ENCODE results near the gene LPAR2. TPM values are rescaled to one million over a fixed set of nuclear protein-coding genes. Genes with fewer than 3 reads are reported as not detected.
A peak's percentile ranks its signal among the peaks of the same experiment; 100 is the strongest.

The LPAR2 gene
- polyA plus RNA-seq, 3 donors: 1.9 to 108 (median 2.2) TPM

- Histone ChIP-seq H3K9ac (ENCODE audit: insufficient read depth, low read length, poor library complexity, severe bottlenecking) (no peak overlapping the region), H3K4me2 (replicated peaks; ENCODE audit: extremely low read depth, low read length, poor library complexity, severe bottlenecking) (no peak overlapping the region), H3K79me2 (ENCODE audit: insufficient read depth, low read length) (no peaks in the 10 kb centered on the region), H3K9me3 (replicated peaks in 1 of 2; ENCODE audit: control insufficient read depth in 1 of 2, insufficient read depth in 1 of 2, low read length in 2 of 2) (no peaks in the 10 kb centered on the region), H3K36me3 (replicated peaks in 1 of 2; ENCODE audit: control insufficient read depth in 1 of 2, insufficient read depth in 2 of 2, low read length in 2 of 2) (no peaks in the 10 kb centered on the region), H4K20me1 (ENCODE audit: insufficient read depth, low read length) (no peaks in the 10 kb centered on the region), H3K4me1 (ENCODE audit: control insufficient read depth in 1 of 2, insufficient read depth in 2 of 2, low read length in 2 of 2) (peaks cover 27 to 29% of the 10 kb centered on the region in 2 donors), H3K27me3 (ENCODE audit: control insufficient read depth in 2 of 2, insufficient read depth in 2 of 2, low read length in 2 of 2) (no peaks in the 10 kb centered on the region), H2AFZ (ENCODE audit: insufficient read depth, low read depth, low read length, poor library complexity, severe bottlenecking) (no peak overlapping the region), H3K27ac (ENCODE audit: low read depth in 1 of 2, low read length in 2 of 2) (no peak overlapping the region), H3K4me3 (replicated peaks in 1 of 3; ENCODE audit: low read depth in 2 of 3, low read length in 3 of 3) (no peak overlapping the region)
- intact Hi-C loops (cut with micrococcal nuclease): no loop called here
- H3K4me3 Mint-ChIP-seq: no peak overlapping the region
- no peaks in the 10 kb centered on the region for H3K36me3 Mint-ChIP-seq
- H3K27me3 Mint-ChIP-seq (ENCODE audit: low read depth in 3 of 3): no peaks in the 10 kb centered on the region
- WGBS (ENCODE audit: insufficient coverage): no CpG with 5 or more reads among the region's 4 CpGs
- no peak for TF ChIP-seq CTCF (IDR thresholded peaks at IDR 0.05)
- DNase-seq: no peak
- peaks cover 24% of the 10 kb centered on the region for H3K4me1 Mint-ChIP-seq
- H3K9me3 Mint-ChIP-seq: peaks cover 0 to 7% (median 0%) of the 10 kb centered on the region in 7 donors
- peak overlapping the region in 6 of 7 donors; percentile 28 to 61 (median 54) for H3K27ac Mint-ChIP-seq
Measured at GRCh38 chr19:19594381-19594780, 33.6 kb downstream of the LPAR2 start.

- intact Hi-C loops (cut with micrococcal nuclease): no loop called here
- Mint-ChIP-seq H3K27ac (peak overlapping the region in 5 of 7 donors; percentile 16 to 94 (median 77)), H3K4me3 (no peak overlapping the region), H3K27me3 (ENCODE audit: low read depth in 3 of 3) (peaks cover 0 to 5% (median 0%) of the 10 kb centered on the region in 3 donors), H3K4me1 (peaks cover 24% of the 10 kb centered on the region), H3K9me3 (peaks cover 0 to 7% (median 0%) of the 10 kb centered on the region in 7 donors), H3K36me3 (no peaks in the 10 kb centered on the region)
- Histone ChIP-seq H3K9ac (ENCODE audit: insufficient read depth, low read length, poor library complexity, severe bottlenecking) (no peak overlapping the region), H3K9me3 (replicated peaks in 1 of 2; ENCODE audit: control insufficient read depth in 1 of 2, insufficient read depth in 1 of 2, low read length in 2 of 2) (no peaks in the 10 kb centered on the region), H3K4me2 (replicated peaks; ENCODE audit: extremely low read depth, low read length, poor library complexity, severe bottlenecking) (no peak overlapping the region), H3K4me1 (ENCODE audit: control insufficient read depth in 1 of 2, insufficient read depth in 2 of 2, low read length in 2 of 2) (peaks cover 27 to 29% of the 10 kb centered on the region in 2 donors), H3K79me2 (ENCODE audit: insufficient read depth, low read length) (no peaks in the 10 kb centered on the region), H3K36me3 (replicated peaks in 1 of 2; ENCODE audit: control insufficient read depth in 1 of 2, insufficient read depth in 2 of 2, low read length in 2 of 2) (no peaks in the 10 kb centered on the region), H3K27me3 (ENCODE audit: control insufficient read depth in 2 of 2, insufficient read depth in 2 of 2, low read length in 2 of 2) (no peaks in the 10 kb centered on the region), H3K27ac (ENCODE audit: low read depth in 1 of 2, low read length in 2 of 2) (no peak overlapping the region), H2AFZ (ENCODE audit: insufficient read depth, low read depth, low read length, poor library complexity, severe bottlenecking) (no peak overlapping the region), H3K4me3 (replicated peaks in 1 of 3; ENCODE audit: low read depth in 2 of 3, low read length in 3 of 3) (no peak overlapping the region), H4K20me1 (ENCODE audit: insufficient read depth, low read length) (no peaks in the 10 kb centered on the region)
- TF ChIP-seq CTCF (IDR thresholded peaks at IDR 0.05): no peak
- WGBS (ENCODE audit: insufficient coverage): 96% methylated on average over 4 of the region's 10 CpGs
- no peak for DNase-seq
Measured at GRCh38 chr19:19592690-19593089, 35.3 kb downstream of the LPAR2 start.
